ENCODE measurements around the gene PRKN. TPM values are rescaled to one million over a fixed set of nuclear protein-coding genes. Genes with fewer than 3 reads are reported as not detected.

The PRKN gene
- total RNA-seq, 1 experiment from 2014 or later, result 1.2 TPM

GRCh38 chr6:162150295-162150694 is 577.3 kb downstream of the PRKN start:
- no TSS peak for BruUV-seq (replicated peaks)
- TF ChIP-seq EZH2 (IDR thresholded peaks at IDR 0.05; ENCODE audit: borderline replicate concordance, low read depth, low read length, poor library complexity, severe bottlenecking), result no peak
- TF ChIP-seq CTCF (conservative IDR thresholded peaks at IDR 0.05; ENCODE audit: low read depth, low read length), result no peak
- ChIA-PET POLR2A (ENCODE audit: low non-redundant PET) (no interaction called here), CTCF (no interaction called here)
- intact Hi-C loops (cut with micrococcal nuclease; ENCODE audit: unreplicated experiment), result no loop called here
- DNase-seq (ENCODE audit: low spot score), result no peak
- Histone ChIP-seq H3K27ac (ENCODE audit: low read depth, low read length, poor library complexity, severe bottlenecking) (no peak overlapping the region), H3K36me3 (ENCODE audit: insufficient read depth, low read length, poor library complexity, severe bottlenecking) (no peaks in the 10 kb centered on the region), H3K4me1 (ENCODE audit: insufficient read depth, low read length, poor library complexity, severe bottlenecking) (no peaks in the 10 kb centered on the region), H3K27me3 (replicated peaks; ENCODE audit: insufficient read depth, low read depth, low read length, poor library complexity) (no peaks in the 10 kb centered on the region), H3K4me3 (ENCODE audit: low read depth, low read length, poor library complexity, severe bottlenecking) (no peak overlapping the region), H3K9me3 (ENCODE audit: low read depth, low read length, poor library complexity, severe bottlenecking) (no peaks in the 10 kb centered on the region)

GRCh38 chr6:162149786-162150185 is 577.8 kb downstream of the PRKN start:
- Histone ChIP-seq H3K27me3 (replicated peaks; ENCODE audit: insufficient read depth, low read depth, low read length, poor library complexity) (no peaks in the 10 kb centered on the region), H3K4me1 (ENCODE audit: insufficient read depth, low read length, poor library complexity, severe bottlenecking) (no peaks in the 10 kb centered on the region), H3K4me3 (ENCODE audit: low read depth, low read length, poor library complexity, severe bottlenecking) (no peak overlapping the region), H3K9me3 (ENCODE audit: low read depth, low read length, poor library complexity, severe bottlenecking) (no peaks in the 10 kb centered on the region), H3K36me3 (ENCODE audit: insufficient read depth, low read length, poor library complexity, severe bottlenecking) (no peaks in the 10 kb centered on the region), H3K27ac (ENCODE audit: low read depth, low read length, poor library complexity, severe bottlenecking) (no peak overlapping the region)
- BruUV-seq (replicated peaks), result no TSS peak
- ChIA-PET POLR2A (ENCODE audit: low non-redundant PET) (no interaction called here), CTCF (no interaction called here)
- intact Hi-C loops (cut with micrococcal nuclease; ENCODE audit: unreplicated experiment), result no loop called here
- no peak for DNase-seq (ENCODE audit: low spot score)
- no peak for TF ChIP-seq EZH2 (IDR thresholded peaks at IDR 0.05; ENCODE audit: borderline replicate concordance, low read depth, low read length, poor library complexity, severe bottlenecking)
- no peak for TF ChIP-seq CTCF (conservative IDR thresholded peaks at IDR 0.05; ENCODE audit: low read depth, low read length)

GRCh38 chr6:162147805-162148204 is 579.8 kb downstream of the PRKN start:
- no peak overlapping the region for H3K4me3 ChIP-seq (ENCODE audit: low read depth, low read length, poor library complexity, severe bottlenecking)
- H3K36me3 ChIP-seq (ENCODE audit: insufficient read depth, low read length, poor library complexity, severe bottlenecking), result no peaks in the 10 kb centered on the region
- no peaks in the 10 kb centered on the region for H3K9me3 ChIP-seq (ENCODE audit: low read depth, low read length, poor library complexity, severe bottlenecking)
- H3K27ac ChIP-seq (ENCODE audit: low read depth, low read length, poor library complexity, severe bottlenecking), result no peak overlapping the region
- POLR2A ChIA-PET (ENCODE audit: low non-redundant PET), result no interaction called here
- no peaks in the 10 kb centered on the region for H3K4me1 ChIP-seq (ENCODE audit: insufficient read depth, low read length, poor library complexity, severe bottlenecking)
- TF ChIP-seq EZH2 (IDR thresholded peaks at IDR 0.05; ENCODE audit: borderline replicate concordance, low read depth, low read length, poor library complexity, severe bottlenecking) (no peak), CTCF (conservative IDR thresholded peaks at IDR 0.05; ENCODE audit: low read depth, low read length) (no peak)
- no peak for DNase-seq (ENCODE audit: low spot score)
- intact Hi-C loops (cut with micrococcal nuclease; ENCODE audit: unreplicated experiment), result no loop called here
- CTCF ChIA-PET, result no interaction called here
- H3K27me3 ChIP-seq (replicated peaks; ENCODE audit: insufficient read depth, low read depth, low read length, poor library complexity), result no peaks in the 10 kb centered on the region
- no TSS peak for BruUV-seq (replicated peaks)

All from A673 (cell line).